ENCODE measurements around the gene LINC00632. TPM values are rescaled to one million over a fixed set of nuclear protein-coding genes. Genes with fewer than 3 reads are reported as not detected.

LINC00632 gene
- polyA plus RNA-seq, 2 of the 4 experiments (the other 2 are of a cell fraction) = 2.3 to 23.9 TPM

- TF ChIP-seq HMGXB4 (CRISPR knock-in tag; IDR thresholded peaks at IDR 0.05; ENCODE audit: borderline replicate concordance) = no peak
- TF ChIP-seq SREBF2 (IDR thresholded peaks at IDR 0.05) = no peak
These were observed 14.8 kb downstream of the LINC00632 start (continued) for GRCh38 chrX:140724309-140724708.

DNA sequence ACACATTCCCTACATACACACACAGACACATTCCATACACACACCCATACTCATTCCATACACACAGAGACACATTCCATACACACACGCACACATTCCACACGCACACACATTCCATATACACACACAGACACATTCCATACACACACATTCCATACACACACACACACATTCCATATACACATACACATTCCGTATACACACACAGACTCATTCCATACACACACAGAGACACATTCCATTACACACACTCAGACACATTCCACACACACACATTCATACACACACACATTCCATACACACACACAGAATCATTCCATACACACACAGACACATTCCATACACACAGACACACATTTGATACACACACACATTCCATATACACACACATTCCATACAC, 15.2 kb downstream of the LINC00632 start:
- ChIA-PET POLR2A (no interaction called here), CTCF (no interaction called here)
- FAIRE-seq = peak; percentile 59
- Histone ChIP-seq H3K4me1 (no peaks in the 10 kb centered on the region), H3K27ac (no peak overlapping the region), H3K4me2 (no peak overlapping the region), H3K9me3 (0 out of 3 replicates have a peak, but pooled peaks cover 3% of the 10 kb centered on the region), H3K4me3 (no peak overlapping the region)
- no peak for DNase-seq (ENCODE audit: low read depth in 1 of 2, low spot score in 1 of 2)
- WGBS (ENCODE audit: missing lambda C conversion rate) = 20% methylated on average over 3 of the region's 3 CpGs
- ATAC-seq = no peak
- TF ChIP-seq MAFK (IDR thresholded peaks at IDR 0.05; ENCODE audit: partially characterized antibody) = no peak
- no peak for TF ChIP-seq HOXA7 (CRISPR knock-in tag; IDR thresholded peaks at IDR 0.05)
- TF ChIP-seq JUN (IDR thresholded peaks at IDR 0.05) = no peak
- TF ChIP-seq FOSL2 (IDR thresholded peaks at IDR 0.05) = no peak
- no peak for TF ChIP-seq FOSL2 (CRISPR knock-in tag; IDR thresholded peaks at IDR 0.05)
- no peak for TF ChIP-seq FOSB (CRISPR knock-in tag; IDR thresholded peaks at IDR 0.05)
- TF ChIP-seq PHF8 (IDR thresholded peaks at IDR 0.05; ENCODE audit: borderline replicate concordance, low read depth) = no peak
- TF ChIP-seq ZNF302 (CRISPR knock-in tag; IDR thresholded peaks at IDR 0.05) = no peak
- no peak for TF ChIP-seq SREBF2 (IDR thresholded peaks at IDR 0.05)
- TF ChIP-seq POLR2AphosphoS2 (conservative IDR thresholded peaks at IDR 0.05; ENCODE audit: low read length) = no peak
- TF ChIP-seq RFX5 (IDR thresholded peaks at IDR 0.05) = no peak
- TF ChIP-seq ZSCAN20 (CRISPR knock-in tag; IDR thresholded peaks at IDR 0.05) = no peak
- no peak for TF ChIP-seq ATOH8 (CRISPR knock-in tag; IDR thresholded peaks at IDR 0.05; ENCODE audit: low read depth)

DNA sequence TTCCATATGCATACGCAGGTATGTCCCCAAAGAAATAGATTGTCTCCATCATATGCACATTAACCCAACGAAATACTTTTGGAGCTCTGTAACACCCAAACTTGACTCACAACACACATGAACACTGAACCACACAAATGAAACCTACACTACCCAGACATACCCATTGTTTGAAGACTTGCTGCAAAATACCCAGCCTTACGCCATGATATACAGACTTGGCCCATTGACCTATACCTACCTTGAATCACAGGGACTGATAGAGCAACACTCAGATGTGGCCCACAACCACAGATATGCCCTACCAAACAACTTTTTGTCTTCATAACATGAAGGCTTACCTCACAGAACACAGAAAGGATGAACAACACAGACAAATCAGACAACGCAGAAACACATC, 15.9 kb downstream of the LINC00632 start:
- Histone ChIP-seq H3K4me2 (no peak overlapping the region), H3K4me3 (no peak overlapping the region), H3K9me3 (0 out of 3 replicates have a peak, but pooled peaks cover 3% of the 10 kb centered on the region), H3K4me1 (no peaks in the 10 kb centered on the region), H3K27ac (no peak overlapping the region)
- FAIRE-seq = no peak
- ATAC-seq = no peak
- DNase-seq (ENCODE audit: low read depth in 1 of 2, low spot score in 1 of 2) = no peak
- CTCF ChIA-PET = no interaction called here
- POLR2A ChIA-PET = no interaction called here
- 54% methylated on average over 4 of the region's 4 CpGs for WGBS (ENCODE audit: missing lambda C conversion rate)
- TF ChIP-seq HDAC2 (IDR thresholded peaks at IDR 0.05) (no peak), CHD4 (IDR thresholded peaks at IDR 0.05; ENCODE audit: borderline replicate concordance) (no peak), EHF (CRISPR knock-in tag; IDR thresholded peaks at IDR 0.05) (no peak), RCOR1 (IDR thresholded peaks at IDR 0.05; ENCODE audit: low read depth, low read length) (no peak), HOXB13 (CRISPR knock-in tag; IDR thresholded peaks at IDR 0.05; ENCODE audit: low read depth) (no peak), RNF2 (IDR thresholded peaks at IDR 0.05; ENCODE audit: borderline replicate concordance, low read depth) (no peak), MYC (IDR thresholded peaks at IDR 0.05; ENCODE audit: borderline replicate concordance, low read length) (no peak), SMC3 (IDR thresholded peaks at IDR 0.05) (no peak), JUNB (IDR thresholded peaks at IDR 0.05) (no peak), NPAS2 (CRISPR knock-in tag; IDR thresholded peaks at IDR 0.05; ENCODE audit: borderline replicate concordance) (no peak)
- TF ChIP-seq, protein P1, sequence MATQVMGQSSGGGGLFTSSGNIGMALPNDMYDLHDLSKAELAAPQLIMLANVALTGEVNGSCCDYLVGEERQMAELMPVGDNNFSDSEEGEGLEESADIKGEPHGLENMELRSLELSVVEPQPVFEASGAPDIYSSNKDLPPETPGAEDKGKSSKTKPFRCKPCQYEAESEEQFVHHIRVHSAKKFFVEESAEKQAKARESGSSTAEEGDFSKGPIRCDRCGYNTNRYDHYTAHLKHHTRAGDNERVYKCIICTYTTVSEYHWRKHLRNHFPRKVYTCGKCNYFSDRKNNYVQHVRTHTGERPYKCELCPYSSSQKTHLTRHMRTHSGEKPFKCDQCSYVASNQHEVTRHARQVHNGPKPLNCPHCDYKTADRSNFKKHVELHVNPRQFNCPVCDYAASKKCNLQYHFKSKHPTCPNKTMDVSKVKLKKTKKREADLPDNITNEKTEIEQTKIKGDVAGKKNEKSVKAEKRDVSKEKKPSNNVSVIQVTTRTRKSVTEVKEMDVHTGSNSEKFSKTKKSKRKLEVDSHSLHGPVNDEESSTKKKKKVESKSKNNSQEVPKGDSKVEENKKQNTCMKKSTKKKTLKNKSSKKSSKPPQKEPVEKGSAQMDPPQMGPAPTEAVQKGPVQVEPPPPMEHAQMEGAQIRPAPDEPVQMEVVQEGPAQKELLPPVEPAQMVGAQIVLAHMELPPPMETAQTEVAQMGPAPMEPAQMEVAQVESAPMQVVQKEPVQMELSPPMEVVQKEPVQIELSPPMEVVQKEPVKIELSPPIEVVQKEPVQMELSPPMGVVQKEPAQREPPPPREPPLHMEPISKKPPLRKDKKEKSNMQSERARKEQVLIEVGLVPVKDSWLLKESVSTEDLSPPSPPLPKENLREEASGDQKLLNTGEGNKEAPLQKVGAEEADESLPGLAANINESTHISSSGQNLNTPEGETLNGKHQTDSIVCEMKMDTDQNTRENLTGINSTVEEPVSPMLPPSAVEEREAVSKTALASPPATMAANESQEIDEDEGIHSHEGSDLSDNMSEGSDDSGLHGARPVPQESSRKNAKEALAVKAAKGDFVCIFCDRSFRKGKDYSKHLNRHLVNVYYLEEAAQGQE (IDR thresholded peaks at IDR 0.05) = no peak
